Esophagus (tissue), 2 donors: ENCODE measurements around the gene HMHB1. TPM values are rescaled to one million over a fixed set of nuclear protein-coding genes. Genes with fewer than 3 reads are reported as not detected.

ENCODE experiments used
- H3K27ac ChIP-seq, 2 donors: one replicate each; pipeline ENCODE4 v1.5.1; 2013; ENCODE audit warnings: low read depth in 2 of 2, mild to moderate bottlenecking in 2 of 2, inconsistent platforms in 1 of 2, low read length in 1 of 2, moderate library complexity in 1 of 2
- H3K27me3 ChIP-seq, 2 donors: one replicate each; pipeline ENCODE4 v1.6.1; 2013; ENCODE audit warnings: low read length in 2 of 2, control low read depth in 1 of 2, mild to moderate bottlenecking in 1 of 2; ENCODE audit not compliant: insufficient read depth in 2 of 2, control insufficient read depth in 1 of 2
- H3K36me3 ChIP-seq, 2 donors: one replicate each; pipeline ENCODE4 v1.6.1; 2013; ENCODE audit warnings: low read length in 1 of 2; ENCODE audit not compliant: control insufficient read depth in 2 of 2, insufficient read depth in 2 of 2
- H3K4me1 ChIP-seq, 2 donors: one replicate each; pipeline ENCODE4 v1.6.1; 2013; ENCODE audit warnings: low read length in 1 of 2; ENCODE audit not compliant: control insufficient read depth in 2 of 2, insufficient read depth in 2 of 2
- H3K4me3 ChIP-seq, 2 donors: one replicate each; pipeline ENCODE4 v1.5.1; 2013; ENCODE audit warnings: low read length in 2 of 2, mild to moderate bottlenecking in 2 of 2, low read depth in 1 of 2, moderate library complexity in 1 of 2
- H3K9me3 ChIP-seq, 2 donors: one replicate each; pipeline ENCODE4 v1.6.1; 2013; ENCODE audit warnings: mild to moderate bottlenecking in 2 of 2, low read depth in 1 of 2, low read length in 1 of 2, moderate library complexity in 1 of 2; ENCODE audit not compliant: control insufficient read depth in 2 of 2, insufficient read depth in 1 of 2
- WGBS, 2 donors: extraction: QIAGEN DNeasy Blood & Tissue Kit; methylation state at CpG; one replicate each; pipeline ENCODE4 v1.1.7; 2013; 5-methylcytosine and 5-hydroxymethylcytosine counted together
- polyA plus RNA-seq, 2 donors: library from polyadenylated mRNA; stranded (reverse); fragments of 200-250 nt; gene quantifications; one replicate each; pipeline ENCODE4 v1.2.3, GENCODE V29; 2013
- donor health status: healthy with polysubstance abuse.
- donor health status: Bipolar disorder and iron deficiency.

Gene HMHB1
- polyA plus RNA-seq = not detected

DNA sequence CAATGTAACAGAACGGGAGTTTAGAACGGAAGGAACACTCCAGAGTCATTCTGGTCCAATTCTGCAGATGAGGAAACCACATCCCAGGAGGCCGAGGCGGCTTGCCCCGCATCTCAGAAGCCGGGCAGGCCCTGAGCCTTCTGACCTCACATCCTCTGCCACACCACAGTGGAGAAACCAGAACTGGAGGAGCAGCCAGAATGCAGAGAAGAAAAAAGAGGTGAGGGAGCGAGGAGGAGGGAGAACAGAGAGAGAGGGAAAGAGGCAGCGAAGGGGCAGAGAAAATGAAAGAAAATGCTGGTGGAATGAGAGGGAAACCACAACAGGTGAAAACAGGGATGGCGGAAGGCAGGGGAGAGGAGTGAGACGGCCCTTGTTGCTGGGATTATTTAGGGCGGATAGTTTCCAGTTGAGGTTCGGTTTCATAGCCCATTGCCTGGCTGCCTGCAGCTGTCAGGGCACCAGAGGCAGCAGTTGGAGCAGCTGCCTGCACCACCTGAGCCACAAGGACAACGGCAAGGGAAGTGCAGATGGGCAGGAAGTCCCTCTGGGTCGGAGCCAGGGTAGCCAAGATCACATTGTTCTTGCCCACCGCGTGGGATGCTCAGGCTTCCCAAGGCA is at the start of gene HMHB1:
Gene HMHB1 (plus strand): TSS at position 77 of the 621 bp plus-strand sequence.
- Histone ChIP-seq H3K27ac (no peak within 1 kb of the TSS), H3K27me3 (no peaks in the 10 kb centered on the region), H3K9me3 (no peaks in the 10 kb centered on the region), H3K4me1 (peaks cover 0 to 2% of the 10 kb centered on the region in 2 donors), H3K4me3 (no peak within 1 kb of the TSS), H3K36me3 (no peaks in the 10 kb centered on the region)
- WGBS, 2 donors = 71% methylated on average over 16 of the region's 16 CpGs

GRCh38 chr5:143762636-143763220 is 49.2 kb upstream of the HMHB1 start:
- Histone ChIP-seq H3K4me1 (no peaks in the 10 kb centered on the region), H3K27ac (no peak overlapping the region), H3K36me3 (no peaks in the 10 kb centered on the region), H3K4me3 (no peak overlapping the region), H3K27me3 (no peaks in the 10 kb centered on the region), H3K9me3 (no peaks in the 10 kb centered on the region)
- 96 to 98% methylated on average over 5 of the region's 5 CpGs for WGBS, 2 donors

GRCh38 chr5:143767162-143767561 is 44.8 kb upstream of the HMHB1 start:
- Histone ChIP-seq H3K27ac (no peak overlapping the region), H3K36me3 (no peaks in the 10 kb centered on the region), H3K4me1 (no peaks in the 10 kb centered on the region), H3K27me3 (no peaks in the 10 kb centered on the region), H3K4me3 (no peak overlapping the region), H3K9me3 (no peaks in the 10 kb centered on the region)
- 80 to 89% methylated on average over 3 of the region's 3 CpGs for WGBS, 2 donors

- 83 to 84% methylated on average over 5 of the region's 5 CpGs for WGBS, 2 donors
- H3K9me3 ChIP-seq = no peaks in the 10 kb centered on the region
- no peaks in the 10 kb centered on the region for H3K36me3 ChIP-seq
- H3K4me3 ChIP-seq = no peak overlapping the region
- no peaks in the 10 kb centered on the region for H3K4me1 ChIP-seq
- no peak overlapping the region for H3K27ac ChIP-seq
- H3K27me3 ChIP-seq = no peaks in the 10 kb centered on the region
Measured at GRCh38 chr5:143769026-143769786, 42.8 kb upstream of the HMHB1 start.

- 95 to 97% methylated on average over 3 of the region's 3 CpGs for WGBS, 2 donors
- no peaks in the 10 kb centered on the region for H3K9me3 ChIP-seq
- no peaks in the 10 kb centered on the region for H3K36me3 ChIP-seq
- H3K4me3 ChIP-seq = no peak overlapping the region
- no peaks in the 10 kb centered on the region for H3K27me3 ChIP-seq
- H3K27ac ChIP-seq = no peak overlapping the region
- no peaks in the 10 kb centered on the region for H3K4me1 ChIP-seq
Measured at GRCh38 chr5:143770450-143770849, 41.5 kb upstream of the HMHB1 start.

GRCh38 chr5:143771189-143771588 is 40.8 kb upstream of the HMHB1 start:
- Histone ChIP-seq H3K27me3 (no peaks in the 10 kb centered on the region), H3K4me3 (no peak overlapping the region), H3K4me1 (no peaks in the 10 kb centered on the region), H3K27ac (no peak overlapping the region), H3K9me3 (no peaks in the 10 kb centered on the region), H3K36me3 (no peaks in the 10 kb centered on the region)
- 57 to 62% methylated on average over 4 of the region's 4 CpGs for WGBS, 2 donors

- no peaks in the 10 kb centered on the region for H3K4me1 ChIP-seq
- no peaks in the 10 kb centered on the region for H3K27me3 ChIP-seq
- H3K4me3 ChIP-seq = no peak overlapping the region
- no peak overlapping the region for H3K27ac ChIP-seq
- H3K9me3 ChIP-seq = no peaks in the 10 kb centered on the region
- 60 to 73% methylated on average over 2 of the region's 2 CpGs for WGBS, 2 donors
- no peaks in the 10 kb centered on the region for H3K36me3 ChIP-seq
Measured at GRCh38 chr5:143771602-143772001, 40.4 kb upstream of the HMHB1 start.

- Histone ChIP-seq H3K36me3 (no peaks in the 10 kb centered on the region), H3K4me1 (no peaks in the 10 kb centered on the region), H3K4me3 (no peak overlapping the region), H3K27ac (no peak overlapping the region), H3K9me3 (no peaks in the 10 kb centered on the region), H3K27me3 (no peaks in the 10 kb centered on the region)
- 60 to 69% methylated on average over 1 of the region's 1 CpG for WGBS, 2 donors
Measured at GRCh38 chr5:143772621-143773020, 39.3 kb upstream of the HMHB1 start.

DNA sequence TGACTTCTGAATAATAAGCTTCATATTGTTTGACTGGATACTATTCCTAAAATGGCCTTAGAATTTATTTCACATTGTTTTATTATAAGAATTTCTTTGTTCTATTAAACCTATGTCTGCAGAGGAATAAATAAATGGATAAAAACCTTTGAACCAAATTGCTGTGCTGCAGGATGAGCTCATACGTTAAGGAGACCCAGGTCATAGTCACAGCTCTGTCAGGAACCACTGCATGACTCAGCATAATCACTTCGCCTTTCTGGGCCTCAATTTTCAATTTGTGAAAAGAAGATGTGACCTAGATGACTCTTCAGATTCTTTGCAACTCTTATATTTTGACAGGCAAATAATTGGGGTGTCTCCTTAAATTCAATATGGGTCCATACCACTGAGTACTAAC is 36.7 kb upstream of the HMHB1 start:
- 71 to 72% methylated on average over 2 of the region's 2 CpGs for WGBS, 2 donors
- no peaks in the 10 kb centered on the region for H3K36me3 ChIP-seq
- H3K27me3 ChIP-seq = no peaks in the 10 kb centered on the region
- H3K27ac ChIP-seq = no peak overlapping the region
- no peak overlapping the region for H3K4me3 ChIP-seq
- no peaks in the 10 kb centered on the region for H3K9me3 ChIP-seq
- no peaks in the 10 kb centered on the region for H3K4me1 ChIP-seq
